Jurkat, Clone E6-1 (cell line): ENCODE results near the gene USPL1.

Experiments
- DNase-seq: peaks from one replicate; pipeline ENCODE4 v3.0.0-alpha.2; 2011; ENCODE audit warnings: low read depth, low spot score
- H3K4me3 ChIP-seq: 2 replicates; pipeline ENCODE4 v1.5.1; 2011; ENCODE audit warnings: mild to moderate bottlenecking, low read length, control low read depth, moderate library complexity

USPL1 gene

DNA sequence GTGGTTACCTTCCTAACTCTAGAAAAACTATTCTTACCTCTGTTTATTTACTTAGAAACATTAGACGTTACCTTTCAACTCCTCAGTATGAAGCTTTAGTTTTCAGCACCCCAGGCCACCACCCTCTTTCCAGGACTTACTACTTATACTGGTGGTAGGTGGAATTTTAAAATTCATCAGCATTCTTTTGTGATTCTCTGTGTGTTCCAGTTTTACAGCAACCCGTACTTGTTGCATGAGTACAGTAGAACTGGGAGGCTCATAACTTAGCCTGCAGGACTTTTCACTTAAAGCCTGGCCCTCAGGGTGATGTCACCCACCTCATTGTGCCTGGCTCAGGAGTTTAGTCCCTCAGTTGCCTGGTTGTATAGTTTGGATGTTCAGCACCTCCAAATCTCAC, 68.3 kb downstream of the USPL1 start:
- no peak overlapping the region for H3K4me3 ChIP-seq
- no peak for DNase-seq

DNA sequence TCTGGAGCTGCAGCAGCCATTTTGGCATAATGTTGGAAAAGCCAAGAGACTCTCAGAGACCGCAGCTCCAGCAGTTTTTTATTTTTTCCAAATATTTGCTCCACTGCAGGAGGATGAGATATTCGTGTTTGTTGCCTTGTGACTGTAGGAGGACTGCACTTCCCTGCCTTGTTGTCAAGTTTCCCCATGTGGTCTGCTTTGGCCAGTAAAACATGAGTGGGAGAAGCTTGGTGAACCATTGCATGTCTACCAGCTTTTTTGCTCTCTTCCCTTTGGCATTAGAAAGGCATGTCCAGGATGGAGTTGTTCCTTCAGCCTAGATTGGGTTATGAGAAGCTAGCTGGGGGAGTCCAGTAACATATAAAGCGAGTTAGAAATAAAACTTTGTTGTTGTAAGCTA, 69.9 kb downstream of the USPL1 start:
- DNase-seq = no peak

DNA sequence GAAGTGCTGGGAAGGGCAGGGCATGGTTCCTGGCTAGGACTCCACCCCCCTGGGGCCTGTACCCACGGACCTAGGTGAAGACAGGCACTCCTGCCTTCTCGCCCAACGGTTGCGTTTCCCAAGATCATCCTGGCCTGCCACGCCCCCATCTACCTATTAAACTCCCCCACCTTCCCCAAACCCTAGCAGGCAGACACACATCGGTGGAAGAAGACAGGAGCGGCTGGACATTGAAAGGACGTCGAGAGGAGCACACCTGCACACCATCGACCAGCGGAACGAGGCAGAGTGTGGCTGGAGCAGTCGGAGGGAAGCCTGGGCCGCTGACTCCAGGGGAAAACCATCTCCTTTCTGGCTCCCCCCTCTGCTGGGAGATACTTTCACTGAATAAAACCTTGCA, 72.0 kb downstream of the USPL1 start:
- DNase-seq = no peak
- no peak overlapping the region for H3K4me3 ChIP-seq

More for the DNA sequence above, 69.9 kb downstream of the USPL1 start:
- H3K4me3 ChIP-seq = no peak overlapping the region

GRCh38 chr13:30690282-30691188, 72.8 kb downstream of the USPL1 start:
- H3K4me3 ChIP-seq = no peak overlapping the region
- no peak for DNase-seq

DNA sequence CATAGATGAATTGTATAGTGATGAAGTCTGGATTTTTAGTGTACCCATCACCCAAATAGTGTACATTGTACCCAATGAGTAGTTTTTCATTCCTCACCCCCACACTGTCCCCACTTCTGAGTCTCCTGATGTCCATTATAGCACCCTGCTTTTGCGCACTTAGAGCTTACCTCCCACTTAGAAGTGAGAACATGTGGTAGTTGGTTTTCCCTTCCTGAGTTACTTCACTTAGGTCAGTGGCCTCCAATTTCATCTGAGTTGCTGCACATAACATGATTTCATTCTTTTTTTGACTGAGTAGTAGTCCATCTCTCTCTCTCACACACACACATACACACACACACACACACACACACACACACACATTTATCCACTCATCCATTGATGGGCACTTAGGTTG, 74.4 kb downstream of the USPL1 start:
- DNase-seq = no peak
- H3K4me3 ChIP-seq = no peak overlapping the region

DNA sequence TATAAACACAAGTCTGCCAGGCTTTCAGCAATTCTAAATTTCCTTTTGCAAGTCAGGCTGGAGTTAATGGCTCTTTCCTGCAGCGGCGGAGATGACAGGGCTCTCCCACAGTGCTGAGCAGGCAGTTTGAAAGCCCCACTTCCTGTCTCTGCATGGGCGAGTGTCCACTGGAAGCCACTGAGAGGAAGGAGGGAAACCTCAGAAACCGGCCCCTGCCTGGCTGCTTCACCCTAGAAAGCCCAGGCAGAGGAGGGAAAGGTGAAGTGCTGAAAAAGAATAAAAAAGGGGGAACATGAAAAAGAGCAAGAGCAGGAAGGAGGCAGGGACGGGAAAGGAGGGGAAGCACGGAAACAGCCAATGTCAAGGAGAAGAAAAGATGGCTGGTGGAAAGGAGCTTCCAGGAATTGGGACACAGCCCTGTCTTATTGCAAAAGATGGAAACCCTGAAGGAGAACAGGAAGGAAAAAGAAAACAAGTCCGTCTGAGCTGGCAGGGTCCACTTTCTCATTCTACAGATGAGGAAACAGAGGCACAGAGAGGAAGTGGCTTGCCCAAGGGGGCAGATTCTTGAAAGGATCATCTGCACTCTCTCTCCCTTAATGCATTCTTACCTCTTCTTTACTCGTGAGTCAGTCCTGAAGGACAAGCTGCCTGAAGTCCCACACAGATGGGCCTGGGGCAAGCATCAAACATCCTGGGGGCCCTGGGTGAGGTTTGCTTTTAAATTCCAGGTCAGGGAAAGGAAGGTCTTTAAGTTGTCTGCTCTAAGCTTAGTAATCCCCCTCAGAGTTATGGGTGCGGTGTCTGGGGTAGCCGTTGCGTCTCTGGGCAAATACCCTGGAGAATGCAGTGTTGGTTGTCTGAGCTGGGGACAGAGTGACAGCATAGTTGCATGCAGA, 78.8 kb downstream of the USPL1 start:
- H3K4me3 ChIP-seq = no peak overlapping the region
- peak; percentile 15 for DNase-seq

DNA sequence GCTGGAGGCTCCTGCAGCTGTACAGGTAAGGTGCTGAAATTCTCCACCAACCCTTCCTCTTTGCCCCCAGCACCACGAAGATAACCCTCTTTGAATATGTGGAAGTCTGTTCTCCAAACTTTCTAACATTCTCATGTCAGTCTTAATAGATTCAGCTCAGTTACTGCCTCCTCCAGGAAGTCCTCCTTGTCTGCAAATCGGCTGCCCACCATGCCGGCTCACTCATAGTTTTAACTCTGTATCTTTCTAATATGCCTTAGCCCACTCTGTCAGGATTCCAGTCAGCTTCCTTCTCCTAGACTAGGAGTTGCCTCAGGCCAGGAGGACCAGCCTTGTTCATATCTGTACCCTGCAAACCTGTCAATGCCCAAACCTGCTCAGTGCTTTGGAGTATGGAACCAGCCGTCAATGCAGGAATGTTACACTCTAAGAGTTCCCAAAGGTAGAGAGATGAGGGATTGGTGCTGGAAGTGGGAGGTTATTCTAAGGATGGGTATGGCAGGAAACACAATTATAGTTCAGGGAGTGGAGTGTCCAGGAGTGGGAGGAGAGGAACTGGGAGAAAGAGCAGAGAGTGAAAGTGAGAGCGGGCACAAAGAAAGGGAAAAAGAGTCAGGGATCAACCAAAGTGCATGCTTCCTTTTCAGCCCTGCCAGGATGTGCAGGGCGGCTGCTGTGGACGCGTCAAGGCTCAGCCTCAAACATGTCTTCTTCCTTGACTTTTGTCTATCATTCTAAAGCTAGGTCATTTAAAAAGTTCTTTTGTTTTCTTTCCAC, 79.6 kb downstream of the USPL1 start:
- DNase-seq = no peak
- no peak overlapping the region for H3K4me3 ChIP-seq

DNA sequence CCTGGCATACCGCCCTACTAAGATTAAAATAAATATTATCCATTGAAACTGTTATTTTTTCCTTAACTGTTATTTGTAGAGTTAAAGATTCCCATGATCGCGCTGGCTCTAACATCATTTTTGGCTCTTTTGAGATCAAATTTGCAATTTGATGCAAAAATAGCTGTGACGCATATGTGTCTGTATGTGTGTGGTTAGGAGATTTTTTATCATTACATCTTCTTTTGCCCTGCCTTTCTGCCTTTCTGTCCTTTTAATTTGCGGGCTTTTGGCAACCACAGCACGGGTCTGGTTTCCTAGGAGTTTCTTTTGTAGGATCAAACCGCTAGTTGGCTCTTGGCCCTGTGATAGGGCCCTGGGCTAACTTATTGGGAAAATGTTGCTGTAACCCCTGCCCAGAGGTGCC, 80.3 kb downstream of the USPL1 start:
- no peak for DNase-seq
- no peak overlapping the region for H3K4me3 ChIP-seq

DNA sequence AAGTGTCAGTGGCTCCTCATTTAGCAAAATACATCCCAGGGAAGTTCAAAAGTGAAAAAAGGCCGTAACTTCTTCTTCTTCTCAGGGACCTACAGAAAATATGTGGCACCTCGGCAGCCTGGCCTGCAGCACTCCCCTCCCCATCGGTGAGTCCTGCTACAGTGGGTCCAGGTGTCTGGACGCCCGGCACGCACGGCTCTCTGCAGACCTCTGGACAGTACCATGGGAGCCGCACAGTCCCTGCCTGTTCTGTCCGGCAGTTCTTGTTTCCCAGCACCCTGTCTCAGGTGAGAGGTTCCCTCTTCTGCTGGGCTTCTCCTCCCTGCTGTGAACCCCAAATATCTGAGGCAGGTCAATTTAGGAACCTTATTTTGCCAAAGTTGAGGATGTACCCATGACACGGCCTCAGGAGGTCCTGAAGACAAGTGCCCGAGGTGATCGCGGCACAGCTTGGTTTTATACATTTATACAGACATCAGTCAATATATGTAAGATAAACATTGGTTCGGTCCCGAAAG, 80.8 kb downstream of the USPL1 start:
- DNase-seq = no peak
- no peak overlapping the region for H3K4me3 ChIP-seq

- DNase-seq = no peak
Measured at GRCh38 chr13:30700364-30700763, 82.6 kb downstream of the USPL1 start.

DNA sequence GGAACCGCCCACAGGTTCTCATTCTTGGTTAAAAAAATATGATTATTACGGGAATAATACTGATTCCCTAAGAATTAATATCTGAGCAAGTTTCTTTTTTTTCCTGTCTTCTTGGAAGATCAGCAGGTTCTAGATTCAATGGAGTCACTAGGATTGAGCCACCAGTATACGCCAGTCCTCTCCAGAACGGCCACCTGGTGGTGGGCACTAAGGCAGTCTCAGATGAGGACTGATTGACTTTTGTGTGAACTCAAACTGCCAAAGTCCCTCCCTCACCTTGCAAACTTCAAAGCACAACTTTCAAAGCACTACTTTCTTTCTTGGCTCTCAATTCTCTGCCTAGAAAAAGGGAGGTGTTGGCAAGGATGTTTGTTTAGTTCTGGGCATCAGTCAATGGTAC, 84.3 kb downstream of the USPL1 start:
- DNase-seq = peak; percentile 15
- H3K4me3 ChIP-seq = no peak overlapping the region

More at GRCh38 chr13:30700364-30700763, 82.6 kb downstream of the USPL1 start:
- no peak overlapping the region for H3K4me3 ChIP-seq

- DNase-seq = no peak
- H3K4me3 ChIP-seq = no peak overlapping the region
Measured at GRCh38 chr13:30704596-30704995, 86.9 kb downstream of the USPL1 start.

GRCh38 chr13:30705680-30706079, 88.0 kb downstream of the USPL1 start:
- no peak overlapping the region for H3K4me3 ChIP-seq
- no peak for DNase-seq

DNA sequence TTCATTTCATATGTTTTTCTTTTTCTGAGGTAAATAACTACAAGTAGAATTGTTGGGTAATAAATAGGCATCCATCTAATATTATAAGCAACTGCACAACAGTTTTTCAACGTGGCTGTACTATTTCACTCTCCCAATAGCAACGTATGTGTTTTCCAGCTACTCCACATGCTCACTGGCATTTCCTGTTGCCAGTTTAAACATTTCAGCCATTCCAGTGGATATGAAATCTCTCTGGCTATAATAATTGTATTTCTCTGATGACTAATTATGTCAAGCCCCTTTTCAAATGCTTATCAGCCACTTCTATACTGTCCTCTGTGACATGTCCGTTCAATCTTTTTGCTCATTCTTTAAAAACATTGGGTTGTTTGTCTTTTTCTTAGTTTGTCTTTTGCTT, 90.8 kb downstream of the USPL1 start:
- no peak for DNase-seq
- no peak overlapping the region for H3K4me3 ChIP-seq
